Sigmoid colon (tissue), 7 donors: ENCODE data around the gene GABARAP. TPM values are rescaled to one million over a fixed set of nuclear protein-coding genes. Genes with fewer than 3 reads are reported as not detected.
A peak's percentile ranks its signal among the peaks of the same experiment; 100 is the strongest.

Source experiments
- DNase-seq: peaks from one replicate; pipeline ENCODE4 v3.0.0-alpha.2; 2019
- H3K27ac ChIP-seq, 4 donors: fragments of 200-600 bp; sonication (generic); one replicate each; pipeline ENCODE4 v1.5.1; 2016 to 2019; ENCODE audit warnings: mild to moderate bottlenecking in 1 of 4
- H3K27me3 ChIP-seq, 3 donors: fragments of 200-600 bp; sonication (generic); one replicate each; pipeline ENCODE4 v1.5.1; 2019; ENCODE audit warnings: mild to moderate bottlenecking in 1 of 3
- H3K36me3 ChIP-seq, 4 donors: fragments of 200-600 bp; sonication (generic); one replicate each; pipeline ENCODE4 v1.5.1; 2016 to 2019
- H3K4me1 ChIP-seq, 4 donors: fragments of 200-600 bp; sonication (generic); one replicate each; pipeline ENCODE4 v1.5.1; 2017 to 2019
- H3K4me3 ChIP-seq, 4 donors: fragments of 200-600 bp; sonication (generic); one replicate each; pipeline ENCODE4 v1.5.1; 2017 to 2019; ENCODE audit warnings: mild to moderate bottlenecking in 2 of 4, moderate library complexity in 1 of 4
- H3K9me3 ChIP-seq, 4 donors: fragments of 200-600 bp in 3 of 4; sonication (generic) in 3 of 4; one replicate each; pipeline versions ENCODE4 v1.5.1 to v1.6.1; 2013 to 2019
- EP300 ChIP-seq, 4 donors: sonication (generic); formaldehyde crosslinking; IDR thresholded peaks; one replicate each; pipeline ENCODE4 v1.6.1; 2017; ENCODE audit warnings: antibody characterized with exemption in 4 of 4
- POLR2A ChIP-seq, 2 donors: fragments of 450-650 bp; IDR thresholded peaks; one replicate each; pipeline ENCODE4 v1.6.1; 2016; ENCODE audit warnings: antibody characterized with exemption in 2 of 2, mild to moderate bottlenecking in 2 of 2, moderate library complexity in 2 of 2
- POLR2AphosphoS5 ChIP-seq, 4 donors: sonication (generic); formaldehyde crosslinking; IDR thresholded peaks; one replicate each; pipeline ENCODE4 v1.6.1; 2017; ENCODE audit warnings: antibody characterized with exemption in 4 of 4
- WGBS, 2 donors: extraction: QIAGEN DNeasy Blood & Tissue Kit; methylation state at CpG; one replicate each; pipeline ENCODE4 v1.1.7; 2013; 5-methylcytosine and 5-hydroxymethylcytosine counted together
- intact Hi-C: fragments of 100-400 bp; cut with DNase I; formaldehyde crosslinking; loops from one replicate; pipeline ENCODE4 v1.15.1; 2023
- polyA plus RNA-seq, 3 donors: library from polyadenylated mRNA; stranded (reverse); fragments of 200-250 nt; gene quantifications; one replicate each; pipeline ENCODE4 v1.2.3, GENCODE V29; 2013
- total RNA-seq, 4 donors: library from RNA; depleted of rRNA; stranded (reverse); fragments of >200 nt; gene quantifications; one replicate each; pipeline ENCODE4 v1.1.0, GENCODE V29; 2016
- TF ChIP-seq, protein P1 (sequence below), 4 experiments: fragments of 450-650 bp in 3 of 4; fragments of 200-600 bp in 1 of 4; IDR thresholded peaks; one replicate each; pipeline ENCODE4 v1.5.1; 2016 to 2019; ENCODE audit warnings: antibody characterized with exemption in 4 of 4, mild to moderate bottlenecking in 3 of 4, moderate library complexity in 2 of 4
- donor health status: healthy with polysubstance abuse.
- donor health status: Bipolar disorder and iron deficiency.
- donor health status: healthy.

GABARAP gene
- total and polyA plus RNA-seq, 7 donors = 147 to 1,215 (median 613) TPM

DNA sequence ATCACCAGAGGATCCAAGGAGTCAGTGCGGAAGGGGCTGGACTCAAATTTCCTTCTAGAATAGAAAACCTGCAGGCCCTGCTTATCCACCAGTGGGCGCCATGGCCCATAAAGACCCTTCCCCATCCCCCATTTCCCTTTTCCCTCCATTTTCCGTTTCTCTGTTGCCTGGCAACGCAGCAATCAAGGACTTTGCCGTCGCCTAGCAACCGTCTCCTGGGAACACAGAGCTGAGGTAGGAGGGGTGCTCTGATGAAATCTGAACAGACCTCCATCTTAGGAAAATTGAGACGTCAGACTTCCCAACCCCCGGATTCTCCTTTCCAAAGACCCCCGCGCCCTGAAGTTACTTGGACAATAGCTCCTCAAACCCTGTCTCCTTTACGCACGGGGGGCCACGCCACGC lies 28.4 kb downstream of the GABARAP start:
- Histone ChIP-seq H3K27ac (peak overlapping the region; percentile 90 to 99 (median 98)), H3K4me1 (peaks cover 0 to 62% (median 57%) of the 10 kb centered on the region in 4 donors), H3K9me3 (no peaks in the 10 kb centered on the region), H3K4me3 (peak overlapping the region; percentile 38 to 67 (median 56)), H3K36me3 (no peaks in the 10 kb centered on the region), H3K27me3 (no peaks in the 10 kb centered on the region)
- peak; percentile 92 for DNase-seq
- intact Hi-C loops = no loop called here
- no peak for TF ChIP-seq EP300 (IDR thresholded peaks at IDR 0.05)
- no peak for TF ChIP-seq POLR2AphosphoS5 (IDR thresholded peaks at IDR 0.05)
- TF ChIP-seq, protein P1, sequence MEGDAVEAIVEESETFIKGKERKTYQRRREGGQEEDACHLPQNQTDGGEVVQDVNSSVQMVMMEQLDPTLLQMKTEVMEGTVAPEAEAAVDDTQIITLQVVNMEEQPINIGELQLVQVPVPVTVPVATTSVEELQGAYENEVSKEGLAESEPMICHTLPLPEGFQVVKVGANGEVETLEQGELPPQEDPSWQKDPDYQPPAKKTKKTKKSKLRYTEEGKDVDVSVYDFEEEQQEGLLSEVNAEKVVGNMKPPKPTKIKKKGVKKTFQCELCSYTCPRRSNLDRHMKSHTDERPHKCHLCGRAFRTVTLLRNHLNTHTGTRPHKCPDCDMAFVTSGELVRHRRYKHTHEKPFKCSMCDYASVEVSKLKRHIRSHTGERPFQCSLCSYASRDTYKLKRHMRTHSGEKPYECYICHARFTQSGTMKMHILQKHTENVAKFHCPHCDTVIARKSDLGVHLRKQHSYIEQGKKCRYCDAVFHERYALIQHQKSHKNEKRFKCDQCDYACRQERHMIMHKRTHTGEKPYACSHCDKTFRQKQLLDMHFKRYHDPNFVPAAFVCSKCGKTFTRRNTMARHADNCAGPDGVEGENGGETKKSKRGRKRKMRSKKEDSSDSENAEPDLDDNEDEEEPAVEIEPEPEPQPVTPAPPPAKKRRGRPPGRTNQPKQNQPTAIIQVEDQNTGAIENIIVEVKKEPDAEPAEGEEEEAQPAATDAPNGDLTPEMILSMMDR (IDR thresholded peaks at IDR 0.05) = no peak
- TF ChIP-seq POLR2A (IDR thresholded peaks at IDR 0.05) = no peak
- WGBS, 2 donors = 3% methylated on average over 15 of the region's 15 CpGs

DNA sequence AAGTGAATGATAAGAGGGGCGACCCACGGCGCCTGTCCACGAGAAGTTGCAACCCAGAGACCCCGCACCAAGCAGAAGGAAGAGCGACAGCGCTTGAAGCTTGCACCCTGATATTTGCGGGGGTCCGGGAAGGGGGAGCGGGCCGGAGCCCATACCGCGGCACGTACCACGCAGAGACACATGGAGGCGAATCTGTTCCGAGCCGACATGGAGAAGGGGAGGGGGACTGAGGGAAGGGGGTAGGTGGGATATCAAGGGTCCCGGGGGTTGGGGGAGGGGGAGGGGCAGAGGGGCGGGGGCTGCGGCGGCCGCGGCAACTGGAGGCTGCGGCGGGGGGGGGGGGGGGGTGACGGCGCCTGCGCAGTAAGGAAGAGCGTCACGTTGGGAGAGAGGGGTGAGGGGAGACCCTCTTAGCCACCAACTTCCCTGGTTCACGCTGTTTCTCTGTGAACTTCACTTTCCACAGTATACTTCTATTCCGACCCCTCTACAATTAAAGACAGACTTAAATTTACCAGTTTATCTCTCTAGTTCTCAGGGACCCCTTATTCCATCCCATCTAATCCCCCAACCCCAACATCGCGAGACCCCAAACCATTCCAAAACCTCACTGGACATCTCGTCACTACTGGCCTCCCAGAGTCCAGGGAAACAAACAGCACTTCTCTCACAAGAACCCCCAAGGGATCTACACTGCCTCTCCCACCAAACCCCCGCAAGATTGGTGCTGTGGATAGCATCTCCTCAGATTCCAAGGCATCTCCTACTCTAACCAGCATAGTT lies 30.6 kb downstream of the GABARAP start:
- WGBS, 2 donors = 24 to 45% methylated on average over 36 to 37 of the region's 37 CpGs
- DNase-seq = no peak
- Histone ChIP-seq H3K9me3 (no peaks in the 10 kb centered on the region), H3K27me3 (no peaks in the 10 kb centered on the region), H3K27ac (no peak overlapping the region), H3K36me3 (no peaks in the 10 kb centered on the region), H3K4me3 (peak overlapping the region in 2 of 4 donors; percentile 7 to 34), H3K4me1 (peaks cover 0 to 56% (median 43%) of the 10 kb centered on the region in 4 donors)
- TF ChIP-seq, protein P1 (IDR thresholded peaks at IDR 0.05) = no peak
- no peak for TF ChIP-seq EP300 (IDR thresholded peaks at IDR 0.05)
- no peak for TF ChIP-seq POLR2AphosphoS5 (IDR thresholded peaks at IDR 0.05)
- TF ChIP-seq POLR2A (IDR thresholded peaks at IDR 0.05) = no peak
- intact Hi-C loops = no loop called here

GRCh38 chr17:7208754-7209460 lies 33.3 kb downstream of the GABARAP start:
- Histone ChIP-seq H3K9me3 (no peaks in the 10 kb centered on the region), H3K27ac (no peak overlapping the region), H3K27me3 (no peaks in the 10 kb centered on the region), H3K4me1 (peaks cover 0 to 46% (median 34%) of the 10 kb centered on the region in 4 donors), H3K4me3 (no peak overlapping the region), H3K36me3 (peaks cover 0 to under 1% (median 0%) of the 10 kb centered on the region in 4 donors)
- TF ChIP-seq EP300 (IDR thresholded peaks at IDR 0.05) (no peak), POLR2AphosphoS5 (IDR thresholded peaks at IDR 0.05) (no peak), POLR2A (IDR thresholded peaks at IDR 0.05) (no peak)
- TF ChIP-seq, protein P1 (IDR thresholded peaks at IDR 0.05) = no peak
- intact Hi-C loops = no loop called here
- WGBS, 2 donors = 85 to 89% methylated on average over 9 of the region's 9 CpGs
- DNase-seq = no peak

DNA sequence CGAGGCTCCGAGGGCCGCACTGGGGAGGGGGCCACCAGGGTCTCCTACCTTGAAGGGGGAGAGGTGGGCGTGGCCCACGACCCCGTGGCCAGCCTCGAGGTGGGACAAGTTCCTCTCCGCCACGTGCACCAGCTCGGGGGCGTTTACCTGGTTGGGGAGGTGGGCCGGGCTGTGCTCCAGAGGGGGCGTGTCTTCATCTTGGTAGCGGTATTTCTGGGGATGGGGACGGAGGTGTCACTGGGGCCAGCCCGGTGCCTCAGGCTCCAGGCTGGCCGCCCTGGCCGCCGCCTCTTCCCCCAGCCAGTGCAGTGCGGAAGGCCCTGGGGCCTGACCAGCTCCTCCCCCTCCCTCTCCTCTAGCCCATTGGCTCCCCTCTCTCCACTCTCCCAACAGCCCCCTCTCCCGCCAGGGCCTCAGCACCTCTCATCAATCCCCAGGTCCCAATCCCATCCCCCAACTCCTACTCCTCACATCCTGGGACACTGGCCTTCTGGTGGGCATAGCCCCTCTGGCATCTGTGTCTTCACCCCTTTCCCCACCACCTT lies 34.1 kb downstream of the GABARAP start:
- peaks cover 0 to 9% (median 4%) of the 10 kb centered on the region in 4 donors for H3K36me3 ChIP-seq
- DNase-seq = no peak
- intact Hi-C loops = no loop called here
- no peak overlapping the region for H3K4me3 ChIP-seq
- H3K9me3 ChIP-seq = no peaks in the 10 kb centered on the region
- TF ChIP-seq EP300 (IDR thresholded peaks at IDR 0.05) (no peak), POLR2AphosphoS5 (IDR thresholded peaks at IDR 0.05) (no peak), POLR2A (IDR thresholded peaks at IDR 0.05) (no peak)
- 53 to 64% methylated on average over 21 of the region's 21 CpGs for WGBS, 2 donors
- H3K4me1 ChIP-seq = peaks cover 0 to 40% (median 31%) of the 10 kb centered on the region in 4 donors
- H3K27me3 ChIP-seq = no peaks in the 10 kb centered on the region
- H3K27ac ChIP-seq = no peak overlapping the region
